ENCODE measurements around the gene C16orf96.

Gene C16orf96

DNA sequence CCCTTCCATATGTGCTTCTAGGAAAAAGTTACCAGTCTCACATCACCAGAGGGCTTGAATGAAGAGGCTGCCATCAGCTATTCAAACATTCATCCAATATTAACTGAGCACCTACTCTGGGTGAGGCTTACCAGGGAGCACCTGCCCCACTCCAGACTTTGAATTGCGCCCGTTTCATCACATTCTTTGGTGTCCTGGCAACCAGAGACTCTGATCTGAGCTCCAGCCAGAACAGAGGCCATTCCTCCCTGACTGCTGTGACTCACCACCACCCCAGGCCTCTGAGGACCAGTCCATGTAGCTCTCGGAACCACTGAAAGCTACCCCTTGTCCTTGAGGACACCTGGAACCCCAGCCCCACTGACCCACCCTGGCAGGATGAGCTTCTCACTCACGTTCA, at the start of gene C16orf96:
C16orf96 (plus strand) TSS at position 229 of the 400 bp plus-strand sequence; CDS start at position 379, 150 bp downstream.
- DNase-seq = no peak

- peak; percentile 26 to 71 (median 44) for DNase-seq
Measured at GRCh38 chr16:4506450-4506849, 49.7 kb upstream of the C16orf96 start.

- DNase-seq = no peak
Measured at GRCh38 chr16:4507588-4508345, 48.4 kb upstream of the C16orf96 start.

DNA sequence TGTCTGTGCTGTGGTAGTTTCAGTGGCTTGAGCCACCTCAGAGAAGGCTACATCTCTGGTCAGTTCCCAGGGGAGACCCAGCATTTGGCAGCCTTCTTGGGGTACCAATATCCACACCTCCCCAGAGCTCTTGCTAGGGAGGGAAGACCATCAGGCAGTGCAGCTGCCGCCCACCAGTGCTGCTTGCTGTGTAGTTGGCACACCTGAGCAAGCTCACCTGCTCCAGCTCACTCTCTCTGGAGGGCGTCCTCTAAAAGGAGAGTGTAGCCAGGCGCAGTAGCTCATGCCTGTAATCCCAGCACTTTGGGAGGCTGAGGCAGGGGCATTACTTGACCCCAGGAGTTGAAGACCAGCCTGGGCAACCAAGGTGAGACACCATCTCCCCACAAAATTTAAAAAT, 47.3 kb upstream of the C16orf96 start:
- DNase-seq = no peak

DNA sequence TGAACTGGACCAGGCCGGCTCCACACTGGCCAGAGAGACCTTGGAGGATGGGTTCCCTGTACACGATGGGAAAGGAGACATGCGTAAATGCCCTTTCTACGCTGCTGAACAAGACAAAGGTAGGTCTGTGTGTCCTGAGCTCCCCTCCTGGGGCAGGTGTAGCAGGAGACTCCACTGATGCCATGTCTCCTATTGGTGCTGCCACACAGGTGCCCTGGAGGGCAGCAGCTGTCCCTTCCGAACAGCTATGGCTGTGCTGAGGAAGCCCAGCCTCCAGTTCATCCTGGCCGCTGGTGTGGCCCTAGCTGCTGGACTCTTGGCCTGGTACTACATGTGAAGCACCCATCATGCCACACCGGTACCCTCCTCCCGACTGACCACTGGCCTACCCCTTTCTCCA, 46.7 kb upstream of the C16orf96 start:
- DNase-seq = no peak

DNA sequence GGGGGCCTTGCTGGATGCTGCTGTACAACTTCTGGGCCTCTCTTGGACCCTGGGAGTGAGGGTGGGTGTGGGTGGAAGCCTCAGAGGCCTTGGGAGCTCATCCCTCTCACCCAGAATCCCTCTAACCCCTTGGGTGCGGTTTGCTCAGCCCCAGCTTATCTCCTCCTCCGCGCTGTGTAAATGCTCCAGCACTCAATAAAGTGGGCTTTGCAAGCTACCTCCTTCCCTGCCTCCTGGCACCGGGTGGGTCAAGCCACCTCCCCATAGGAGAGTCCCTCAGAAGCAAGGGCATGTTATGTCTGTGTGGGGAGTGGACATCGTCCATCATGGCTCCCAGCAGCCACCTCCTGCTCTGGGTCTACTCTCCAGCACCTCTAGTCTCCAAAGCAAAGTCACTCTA, 46.0 kb upstream of the C16orf96 start:
- DNase-seq = no peak

- no peak for DNase-seq
Measured at GRCh38 chr16:4510747-4511426, 45.3 kb upstream of the C16orf96 start.

DNA sequence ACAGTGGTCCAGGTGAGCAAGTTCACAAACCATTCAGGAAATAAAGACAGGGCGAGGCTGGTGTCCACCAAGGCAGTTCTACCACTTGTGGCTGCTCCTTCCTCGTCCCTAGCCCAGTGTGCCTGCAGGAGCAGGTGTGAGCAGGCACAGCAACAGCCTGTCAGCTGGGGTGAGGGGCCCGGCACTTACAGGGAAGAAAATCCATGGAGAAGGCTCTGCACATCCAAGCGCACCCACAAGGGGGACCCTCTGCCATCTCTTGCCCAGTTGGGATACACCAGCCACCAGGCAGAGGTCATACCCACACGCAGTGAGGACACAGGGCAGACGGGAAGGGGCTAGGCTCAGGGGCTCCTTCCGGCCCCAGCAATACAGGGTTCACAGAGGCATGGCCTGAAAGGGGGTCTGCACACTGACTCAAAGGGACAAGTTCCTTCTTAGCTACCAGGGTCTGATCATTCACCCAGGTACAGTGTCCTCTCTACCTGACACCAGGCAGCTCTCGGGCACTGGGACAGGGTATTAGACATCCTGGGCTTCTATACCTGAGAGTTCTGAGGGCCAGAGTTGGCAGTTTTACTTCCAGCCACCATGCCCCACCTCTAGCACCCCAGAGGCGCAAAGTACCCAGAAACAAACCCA, 44.6 kb upstream of the C16orf96 start:
- no peak for DNase-seq

GRCh38 chr16:4512473-4512872, 43.7 kb upstream of the C16orf96 start:
- no peak for DNase-seq

DNA sequence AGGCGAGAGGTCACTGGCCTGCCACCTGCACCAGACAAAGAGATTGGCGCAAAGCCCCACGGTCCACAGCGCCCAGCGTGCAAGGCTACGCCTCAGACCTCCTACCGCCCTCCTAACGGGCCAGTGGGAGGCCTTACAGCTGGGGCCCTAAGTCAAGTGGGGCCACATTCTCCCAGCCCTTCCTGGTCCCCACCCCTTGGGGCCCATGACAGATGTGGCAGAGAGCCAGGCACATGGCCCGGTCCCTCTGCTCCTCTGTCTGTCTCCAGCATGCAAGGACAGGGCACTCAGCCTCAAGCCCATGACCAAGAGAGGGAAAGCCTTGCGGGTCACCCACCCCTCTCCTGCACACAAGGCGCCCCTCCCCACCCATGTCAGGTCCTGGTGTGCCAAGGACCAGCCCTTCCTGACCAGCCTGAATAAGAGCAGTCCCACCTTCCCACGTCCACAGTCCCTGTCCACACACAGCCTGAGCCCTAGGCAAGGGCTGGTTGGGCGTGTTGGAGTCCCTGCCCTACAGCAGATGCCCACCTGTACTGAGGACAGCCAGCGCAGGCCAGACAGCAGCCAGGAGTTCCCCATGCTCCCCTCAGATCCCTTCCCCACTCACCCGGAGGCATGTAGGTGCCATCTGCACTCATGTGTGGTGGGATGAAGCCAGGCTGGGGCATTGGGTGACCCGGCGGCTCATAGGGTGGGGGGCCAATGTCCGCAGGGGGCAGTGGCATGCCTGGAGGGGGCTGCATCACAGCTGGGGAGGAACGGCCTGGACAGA, 42.9 kb upstream of the C16orf96 start:
- DNase-seq = no peak

GRCh38 chr16:4513881-4514280, 42.3 kb upstream of the C16orf96 start:
- no peak for DNase-seq

GRCh38 chr16:4514606-4515005, 41.5 kb upstream of the C16orf96 start:
- no peak for DNase-seq

DNA sequence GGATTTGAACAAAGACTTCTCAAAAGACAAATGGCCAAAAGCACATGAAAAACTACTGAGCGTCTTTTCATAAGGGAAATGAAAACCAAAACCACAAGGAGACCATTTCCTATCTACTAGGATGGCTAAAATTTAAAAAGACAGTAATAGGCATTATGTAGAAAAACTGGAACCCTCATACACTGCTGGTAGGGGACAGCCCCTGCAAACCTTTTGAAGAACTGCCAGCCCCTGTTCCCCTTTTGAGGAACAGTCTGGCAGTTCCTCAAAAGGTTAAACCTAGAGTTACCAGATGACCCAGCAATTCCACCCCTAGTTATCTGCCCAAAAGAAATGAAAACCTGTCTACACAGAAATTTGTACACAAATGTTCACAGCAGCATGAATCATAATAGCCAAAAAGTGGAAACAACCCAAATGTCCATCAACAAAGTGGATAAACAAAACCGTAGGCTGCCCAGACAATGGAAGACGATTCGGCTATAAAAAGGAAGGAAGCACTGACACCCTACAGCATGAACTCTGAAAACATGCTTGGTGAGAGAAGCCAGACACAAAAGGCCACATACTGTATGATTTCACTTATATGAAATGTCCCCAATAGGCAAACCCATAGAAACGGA, 40.4 kb upstream of the C16orf96 start:
- DNase-seq = no peak

GRCh38 chr16:4517812-4518680, 38.1 kb upstream of the C16orf96 start:
- DNase-seq = no peak

DNA sequence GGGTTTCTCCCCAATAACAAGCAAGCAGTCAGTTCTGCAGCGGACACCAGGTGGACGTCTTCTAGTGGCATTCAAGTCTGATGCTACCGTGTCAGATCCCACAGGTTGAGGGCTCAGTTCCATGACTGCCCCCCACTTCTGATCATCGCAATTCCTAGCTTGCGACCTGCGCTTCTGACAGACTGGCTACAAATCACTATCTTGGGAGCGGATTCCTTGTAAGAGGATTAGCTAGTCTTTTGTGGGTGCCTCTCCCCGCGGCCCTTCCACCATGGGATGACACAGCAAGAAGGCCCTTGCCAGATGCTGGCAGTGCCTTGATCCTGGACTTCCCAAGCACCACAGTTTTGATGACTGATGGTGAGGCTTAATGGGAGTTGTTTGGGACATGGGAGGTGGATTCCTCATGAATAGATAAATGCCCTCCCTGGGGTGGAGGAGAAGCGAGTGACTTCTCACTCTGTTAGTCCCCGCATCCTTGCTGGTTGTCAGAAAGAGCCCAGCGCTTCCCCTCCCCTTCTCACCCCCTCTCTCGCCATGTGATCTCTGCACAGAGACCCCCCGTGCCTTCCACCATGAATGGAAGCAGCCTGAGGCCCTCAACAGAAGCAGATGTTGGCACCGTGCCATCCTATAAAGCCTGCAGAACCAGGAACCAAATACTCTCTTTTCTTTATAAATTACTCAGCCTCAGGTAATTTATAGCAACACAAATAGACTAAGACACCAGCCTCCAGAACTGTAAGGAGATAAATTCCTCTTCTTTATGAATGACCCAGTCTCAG, 36.7 kb upstream of the C16orf96 start:
- no peak for DNase-seq

DNA sequence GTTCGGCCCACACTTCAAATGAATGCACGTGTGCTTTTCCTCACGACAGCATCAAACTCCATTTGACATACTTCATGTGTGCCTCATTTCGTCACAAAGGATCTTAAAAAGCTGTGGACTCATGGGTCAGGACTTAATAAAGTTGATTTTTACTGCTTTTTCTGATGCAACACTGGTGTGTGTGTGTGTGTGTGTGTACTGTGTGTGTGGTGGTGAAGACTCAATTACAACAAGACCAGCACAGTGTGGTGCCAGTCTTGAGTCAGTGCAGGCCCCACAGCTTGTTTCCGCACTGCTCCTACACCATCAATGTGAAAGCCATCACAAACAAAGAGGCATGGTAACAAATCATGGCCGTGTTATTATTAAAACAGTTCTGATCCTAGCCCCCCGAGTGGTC, 35.2 kb upstream of the C16orf96 start:
- no peak for DNase-seq

- no peak for DNase-seq
Measured at GRCh38 chr16:4522051-4522581, 34.0 kb upstream of the C16orf96 start.

DNA sequence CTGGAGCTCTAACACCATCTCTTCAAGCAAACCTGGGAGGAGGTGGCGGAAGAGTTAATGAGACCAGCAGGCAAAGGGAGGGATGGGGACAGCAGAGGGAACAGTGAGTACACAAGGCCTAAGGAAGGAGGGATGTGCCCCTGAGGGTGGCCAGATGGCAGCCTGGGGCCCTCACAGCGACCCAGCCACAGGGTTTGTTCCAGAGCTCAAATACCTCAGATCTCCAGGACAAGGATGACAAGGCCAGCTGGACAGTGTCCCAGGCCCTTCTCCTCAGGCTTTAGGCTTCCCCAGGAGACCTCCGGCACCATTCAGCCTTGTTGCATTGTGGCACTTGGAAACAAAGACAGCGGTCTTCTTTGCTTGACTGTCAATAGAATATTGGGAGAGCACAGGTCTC, 32.5 kb upstream of the C16orf96 start:
- DNase-seq = no peak

DNA sequence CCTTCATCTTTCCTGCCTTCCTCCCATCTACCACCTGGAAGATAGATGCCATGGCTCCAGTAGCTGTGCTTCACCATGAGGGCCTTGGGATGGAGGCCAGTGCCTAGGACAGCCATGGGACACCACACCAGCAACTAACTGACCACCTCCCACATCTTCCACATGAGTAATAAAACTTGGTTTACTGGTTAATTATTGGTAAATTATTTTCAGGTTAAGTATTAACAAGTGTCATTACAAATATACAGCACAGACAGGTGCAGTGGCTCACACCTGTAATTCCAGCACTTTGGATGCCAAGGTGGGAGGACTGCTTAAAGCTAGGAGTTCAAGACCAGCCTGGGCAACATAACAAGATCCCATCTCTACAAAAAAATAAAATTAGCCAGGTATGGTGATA, 31.6 kb upstream of the C16orf96 start:
- no peak for DNase-seq

DNA sequence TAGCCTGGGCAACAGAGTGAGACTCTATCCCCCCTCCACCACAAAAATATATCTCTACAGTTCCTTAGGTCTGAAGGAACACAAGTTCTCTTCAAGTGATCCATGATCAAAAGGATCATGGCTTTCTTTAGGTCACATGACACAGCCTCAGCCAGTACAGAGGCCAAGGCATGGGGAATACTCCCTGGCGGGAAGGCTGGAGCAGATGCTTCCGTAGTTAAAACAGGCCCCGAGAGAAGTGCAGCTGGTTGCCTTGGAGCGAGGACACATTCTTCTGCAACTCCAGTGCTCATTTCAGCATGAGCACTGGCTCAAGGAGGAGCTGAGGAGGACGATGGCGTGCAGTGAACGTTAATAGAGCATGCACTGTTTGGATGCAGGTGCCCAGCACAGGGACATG, 31.1 kb upstream of the C16orf96 start:
- no peak for DNase-seq

Data from stimulated activated naive CD4-positive, alpha-beta T cell (primary cell).